VCaP (cell line): ENCODE data around the gene CD164L2.

Experiments used
- H3K27ac ChIP-seq: fragments of 450-650 bp; 2 replicates; pipeline ENCODE4 v1.5.1; 2017
- CTCF ChIP-seq: fragments of 450-650 bp; conservative IDR thresholded peaks from 2 replicates; pipeline ENCODE4 v1.5.1; 2017; ENCODE audit warnings: mild to moderate bottlenecking, moderate library complexity

Gene CD164L2

GRCh38 chr1:27403065-27403726 is 20.1 kb upstream of the CD164L2 start:
- TF ChIP-seq CTCF: no peak
- H3K27ac ChIP-seq: no peak overlapping the region

GRCh38 chr1:27402349-27402754 is 19.2 kb upstream of the CD164L2 start:
- no peak; the same call in 1 of the 2 replicates for TF ChIP-seq CTCF
- no peak overlapping the region for H3K27ac ChIP-seq

- TF ChIP-seq CTCF: no peak
- H3K27ac ChIP-seq: no peak overlapping the region
These were observed 17.8 kb upstream of the CD164L2 start for GRCh38 chr1:27400963-27401341.

GRCh38 chr1:27400082-27400962 is 17.2 kb upstream of the CD164L2 start:
- no peak for TF ChIP-seq CTCF
- H3K27ac ChIP-seq: no peak overlapping the region

GRCh38 chr1:27399251-27400025 is 16.3 kb upstream of the CD164L2 start:
- no peak for TF ChIP-seq CTCF
- H3K27ac ChIP-seq: no peak overlapping the region

GRCh38 chr1:27398405-27399149 is 15.4 kb upstream of the CD164L2 start:
- no peak overlapping the region for H3K27ac ChIP-seq
- TF ChIP-seq CTCF: no peak
